Measurements from ENCODE around the gene SFRP2. TPM values are rescaled to one million over a fixed set of nuclear protein-coding genes. Genes with fewer than 3 reads are reported as not detected.

SFRP2 gene
- total RNA-seq (2021): not detected in 2 replicates
- Bru-seq, nascent RNA: not detected
- BruChase-seq, experiment 1, labeled RNA remaining after a 2-hour chase: not detected
- not detected for BruChase-seq, experiment 2, labeled RNA remaining after a 6-hour chase
- long read RNA-seq: 0 reads

- BruUV-seq (replicated peaks): no TSS peak
- intact Hi-C loops (cut with micrococcal nuclease; ENCODE audit: unreplicated experiment): loop anchor here (5.0 to 10.0 kb wide), 2 partner anchors 524 to 766 kb away; partner anchors contain the start of gene PLRG1
- H3K9me2 ChIP-seq (ENCODE audit: insufficient read depth): no peaks in the 10 kb centered on the region
- no peak within 1 kb of the TSS for H2AFZ ChIP-seq
- H3F3A ChIP-seq (ENCODE audit: insufficient read depth, low read depth): no peaks in the 10 kb centered on the region
- POLR2A ChIA-PET (ENCODE audit: unreplicated experiment): no interaction called here
- H3K36me3 ChIP-seq (ENCODE audit: low read depth): no peaks in the 10 kb centered on the region
- CTCF ChIA-PET: no interaction called here
- H3K4me1 ChIP-seq (replicated peaks; ENCODE audit: insufficient read depth): no peaks in the 10 kb centered on the region
- no peaks in the 10 kb centered on the region for H3K27me3 ChIP-seq (ENCODE audit: insufficient read depth, low read depth)
- H4K20me1 ChIP-seq (ENCODE audit: insufficient read depth): no peaks in the 10 kb centered on the region
- no peaks in the 10 kb centered on the region for H3K79me2 ChIP-seq (ENCODE audit: low read depth)
- DNase-seq: no peak
- H3K9me3 ChIP-seq (ENCODE audit: insufficient read depth, low read depth): no peaks in the 10 kb centered on the region
- no peak within 1 kb of the TSS for H3K4me3 ChIP-seq
- H3K27ac ChIP-seq: no peak within 1 kb of the TSS
- no peak within 1 kb of the TSS for H3K4me2 ChIP-seq
- TF ChIP-seq CTCF (conservative IDR thresholded peaks at IDR 0.05) (no peak), EZH2 (IDR thresholded peaks at IDR 0.05; ENCODE audit: low read depth) (no peak)
Observed at GRCh38 chr4:153788413-153789276, at the start of gene SFRP2. SFRP2 (minus strand) TSS chr4:153789083; CDS start chr4:153788835, 248 bp downstream.

GRCh38 chr4:153838564-153838963 is 49.7 kb upstream of the SFRP2 start:
- Histone ChIP-seq H3K9me3 (ENCODE audit: insufficient read depth, low read depth) (no peaks in the 10 kb centered on the region), H3K79me2 (ENCODE audit: low read depth) (no peaks in the 10 kb centered on the region), H4K20me1 (ENCODE audit: insufficient read depth) (no peaks in the 10 kb centered on the region), H3F3A (ENCODE audit: insufficient read depth, low read depth) (no peaks in the 10 kb centered on the region), H3K27ac (no peak overlapping the region), H2AFZ (no peak overlapping the region), H3K4me3 (no peak overlapping the region), H3K4me2 (no peak overlapping the region), H3K4me1 (replicated peaks; ENCODE audit: insufficient read depth) (no peaks in the 10 kb centered on the region), H3K27me3 (ENCODE audit: insufficient read depth, low read depth) (no peaks in the 10 kb centered on the region), H3K9me2 (ENCODE audit: insufficient read depth) (no peaks in the 10 kb centered on the region), H3K36me3 (ENCODE audit: low read depth) (no peaks in the 10 kb centered on the region)
- ChIA-PET CTCF (no interaction called here), POLR2A (ENCODE audit: unreplicated experiment) (no interaction called here)
- TF ChIP-seq EZH2 (IDR thresholded peaks at IDR 0.05; ENCODE audit: low read depth): no peak
- TF ChIP-seq CTCF (conservative IDR thresholded peaks at IDR 0.05): no peak
- no peak for DNase-seq
- BruUV-seq (replicated peaks): no TSS peak
- intact Hi-C loops (cut with micrococcal nuclease; ENCODE audit: unreplicated experiment): no loop called here

- Histone ChIP-seq H3K4me1 (replicated peaks; ENCODE audit: insufficient read depth) (no peaks in the 10 kb centered on the region), H3K4me2 (no peak overlapping the region), H3K27ac (no peak overlapping the region), H3K27me3 (ENCODE audit: insufficient read depth, low read depth) (no peaks in the 10 kb centered on the region), H3F3A (ENCODE audit: insufficient read depth, low read depth) (no peaks in the 10 kb centered on the region), H3K36me3 (ENCODE audit: low read depth) (no peaks in the 10 kb centered on the region), H3K4me3 (no peak overlapping the region), H2AFZ (no peak overlapping the region), H4K20me1 (ENCODE audit: insufficient read depth) (no peaks in the 10 kb centered on the region), H3K9me2 (ENCODE audit: insufficient read depth) (no peaks in the 10 kb centered on the region), H3K9me3 (ENCODE audit: insufficient read depth, low read depth) (no peaks in the 10 kb centered on the region), H3K79me2 (ENCODE audit: low read depth) (no peaks in the 10 kb centered on the region)
- DNase-seq: no peak
- no TSS peak for BruUV-seq (replicated peaks)
- ChIA-PET CTCF (no interaction called here), POLR2A (ENCODE audit: unreplicated experiment) (no interaction called here)
- intact Hi-C loops (cut with micrococcal nuclease; ENCODE audit: unreplicated experiment): no loop called here
- TF ChIP-seq CTCF (conservative IDR thresholded peaks at IDR 0.05): no peak
- no peak for TF ChIP-seq EZH2 (IDR thresholded peaks at IDR 0.05; ENCODE audit: low read depth)
Observed at GRCh38 chr4:153834901-153835300, 46.0 kb upstream of the SFRP2 start.
